Stimulated activated CD8-positive, alpha-beta memory T cell treated with anti-CD3 and anti-CD28 coated beads, Interleukin-4, amount 100 ng/mL, for 4 hours (primary cell): ENCODE measurements around the gene GALNS.

Experiments
- DNase-seq, 2 donors: peaks; one replicate each; pipeline ENCODE4 v3.0.0-alpha.2; 2020; ENCODE audit warnings: low read depth in 2 of 2, low spot score in 1 of 2

The GALNS gene

GRCh38 chr16:88820385-88821025, 36.2 kb downstream of the GALNS start:
- no peak for DNase-seq

GRCh38 chr16:88819126-88819525, 37.6 kb downstream of the GALNS start:
- no peak for DNase-seq

- no peak for DNase-seq
These were observed 38.2 kb downstream of the GALNS start for GRCh38 chr16:88818575-88818874.

GRCh38 chr16:88817785-88818574, 38.8 kb downstream of the GALNS start:
- no peak for DNase-seq

GRCh38 chr16:88816736-88817535, 39.8 kb downstream of the GALNS start:
- DNase-seq: no peak

- DNase-seq: peak in 1 of 2 donors; percentile 27
These were observed 40.7 kb downstream of the GALNS start for GRCh38 chr16:88815901-88816589.

- no peak for DNase-seq
These were observed 41.5 kb downstream of the GALNS start for GRCh38 chr16:88815227-88815626.

- DNase-seq: no peak
These were observed 42.6 kb downstream of the GALNS start for GRCh38 chr16:88814144-88814502.

- no peak for DNase-seq
These were observed 43.2 kb downstream of the GALNS start for GRCh38 chr16:88813269-88814143.

GRCh38 chr16:88812513-88813268, 44.1 kb downstream of the GALNS start:
- DNase-seq: no peak

- DNase-seq: peak; percentile 93 to 94
These were observed 44.8 kb downstream of the GALNS start, which contains the start of gene APRT for GRCh38 chr16:88811769-88812512. TSS of gene APRT (minus strand) at chr16:88811928. CDS start at chr16:88811899, 29 bp downstream.

GRCh38 chr16:88810912-88811768, 45.6 kb downstream of the GALNS start:
- DNase-seq: peak; percentile 42 to 53

GRCh38 chr16:88810166-88810911, 46.4 kb downstream of the GALNS start:
- DNase-seq: no peak

- no peak for DNase-seq
These were observed 47.0 kb downstream of the GALNS start for GRCh38 chr16:88809676-88810165.

GRCh38 chr16:88809068-88809675, 47.6 kb downstream of the GALNS start:
- no peak for DNase-seq

GRCh38 chr16:88807626-88808453, 48.9 kb downstream of the GALNS start:
- no peak for DNase-seq
